Endometrium (tissue), 2 donors: Measurements from ENCODE around the gene CALML6.
"Not testable (repeated sequence)": the region's sequence is repeated elsewhere in the genome, so short reads cannot be mapped to it uniquely, and the experiment has no call there.

Experiments used
- FAIRE-seq: peaks from 2 replicates; lab custom pipeline; 2012; peaks lifted over from hg19 to GRCh38; lab: Jason Lieb, UNC
- donor health status: control.
- donor health status: control.

CALML6 gene

DNA sequence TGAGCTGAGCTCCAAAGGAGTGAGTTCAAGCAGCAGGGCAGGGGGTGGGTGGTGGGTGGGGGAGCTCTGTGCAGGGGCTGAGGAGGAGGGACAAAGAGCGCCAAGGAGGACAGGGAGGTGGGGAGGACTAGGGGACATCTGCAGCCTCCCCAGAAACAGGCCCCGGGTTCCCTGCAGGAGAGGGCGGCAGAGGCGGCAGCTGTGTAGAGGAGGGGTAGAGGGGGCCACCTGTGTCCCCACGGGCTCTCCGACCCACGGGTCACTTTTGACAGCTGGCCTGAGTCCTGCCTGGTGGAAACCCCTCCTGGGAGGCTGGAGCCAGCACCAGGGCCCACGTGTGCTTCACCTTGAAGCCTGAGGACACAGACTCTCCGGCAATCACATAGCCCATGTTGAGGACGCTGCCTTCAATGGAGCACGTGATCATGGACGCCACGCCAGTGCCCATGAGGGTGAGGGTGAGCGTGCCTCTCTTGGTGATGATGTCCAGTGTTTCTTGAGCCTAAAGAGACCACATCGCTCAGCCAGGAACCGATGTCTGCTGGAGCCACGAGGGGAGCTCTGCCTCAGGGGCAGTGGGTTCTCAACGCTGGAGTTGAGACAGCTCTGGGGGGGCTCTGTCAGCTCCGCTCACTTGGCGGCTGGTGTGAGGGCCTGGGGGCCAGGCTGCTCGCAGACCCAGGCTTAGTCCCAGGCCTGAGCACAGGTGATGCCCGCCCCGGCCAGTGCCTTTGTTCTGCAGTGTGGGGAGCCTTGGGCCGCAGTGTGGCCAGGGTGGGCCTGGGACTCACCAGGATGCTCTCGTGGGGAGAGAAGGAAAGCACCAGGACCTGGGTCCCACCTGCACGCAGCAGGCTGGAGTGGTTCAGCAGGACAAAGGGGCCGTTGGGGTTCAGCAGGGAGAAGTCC lies 10.6 kb downstream of the CALML6 start:
- FAIRE-seq: no peak

GRCh38 chr1:1926346-1926811 lies 11.3 kb downstream of the CALML6 start:
- FAIRE-seq: no peak

DNA sequence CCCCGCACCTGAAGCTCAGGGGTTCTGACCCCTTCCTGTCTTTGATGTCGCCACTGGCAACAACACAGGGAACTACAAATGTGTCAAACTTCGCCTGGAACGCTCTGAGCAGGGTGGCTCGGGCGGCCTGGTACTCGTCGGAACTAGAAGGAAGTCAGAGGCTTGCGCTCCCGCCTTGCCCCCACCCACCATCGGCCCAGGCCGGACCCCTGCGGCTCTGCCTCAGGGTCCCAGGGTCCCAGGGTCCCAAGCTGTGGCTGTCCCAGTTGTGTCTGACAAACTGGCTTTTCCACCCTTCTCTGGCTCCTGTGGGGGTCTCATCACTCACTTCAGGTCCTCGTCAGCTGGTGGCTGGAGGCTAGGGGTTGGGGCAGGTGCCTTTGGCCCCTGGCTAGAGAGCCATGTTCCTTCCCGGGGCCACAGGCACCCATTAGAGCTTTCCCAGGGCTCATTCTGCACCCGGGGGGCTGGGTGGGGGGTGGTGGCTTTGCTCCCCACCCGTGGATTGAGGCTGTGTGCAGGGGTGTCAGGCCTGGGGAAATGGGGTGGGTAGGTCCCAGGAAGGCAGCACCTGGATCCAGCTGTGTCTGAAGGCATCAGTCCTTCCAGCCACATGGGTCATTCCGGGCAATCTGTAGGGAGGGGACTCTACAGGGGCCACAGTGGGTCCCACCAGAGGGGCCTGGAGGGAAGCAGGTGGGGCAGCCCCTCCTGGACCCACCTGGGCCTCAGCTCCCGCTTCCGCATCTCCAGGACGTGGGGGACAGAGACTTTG lies 12.0 kb downstream of the CALML6 start:
- FAIRE-seq: no peak

GRCh38 chr1:1927751-1928150 lies 12.7 kb downstream of the CALML6 start:
- no peak for FAIRE-seq

GRCh38 chr1:1928231-1929101 lies 13.4 kb downstream of the CALML6 start:
- no peak for FAIRE-seq

DNA sequence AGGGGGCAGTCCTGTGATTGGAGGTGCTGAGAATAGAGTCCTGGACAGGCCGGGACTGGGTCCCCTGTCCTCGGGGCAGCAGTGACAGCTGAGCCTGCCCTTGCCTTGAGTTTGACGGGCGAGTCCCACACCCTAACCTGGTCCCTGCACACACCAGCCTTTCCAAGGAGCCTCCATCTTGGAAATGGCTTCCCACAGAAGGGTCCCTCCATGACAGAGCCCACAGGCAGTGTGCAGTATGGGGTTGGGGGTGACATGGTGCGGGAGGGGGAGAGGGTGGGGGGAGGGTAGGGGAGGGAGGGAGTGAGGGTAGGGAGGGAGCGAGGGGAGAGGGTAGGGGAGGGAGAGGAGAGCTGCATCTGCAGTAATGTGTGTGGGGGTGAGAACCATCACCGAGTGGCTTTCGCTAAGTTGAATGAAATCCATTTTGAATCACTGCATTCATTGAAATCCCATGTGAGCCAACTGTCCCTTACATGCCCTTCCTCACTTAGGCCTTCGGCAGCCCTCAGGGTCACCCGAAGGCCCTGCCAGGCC lies 14.1 kb downstream of the CALML6 start:
- no peak for FAIRE-seq

DNA sequence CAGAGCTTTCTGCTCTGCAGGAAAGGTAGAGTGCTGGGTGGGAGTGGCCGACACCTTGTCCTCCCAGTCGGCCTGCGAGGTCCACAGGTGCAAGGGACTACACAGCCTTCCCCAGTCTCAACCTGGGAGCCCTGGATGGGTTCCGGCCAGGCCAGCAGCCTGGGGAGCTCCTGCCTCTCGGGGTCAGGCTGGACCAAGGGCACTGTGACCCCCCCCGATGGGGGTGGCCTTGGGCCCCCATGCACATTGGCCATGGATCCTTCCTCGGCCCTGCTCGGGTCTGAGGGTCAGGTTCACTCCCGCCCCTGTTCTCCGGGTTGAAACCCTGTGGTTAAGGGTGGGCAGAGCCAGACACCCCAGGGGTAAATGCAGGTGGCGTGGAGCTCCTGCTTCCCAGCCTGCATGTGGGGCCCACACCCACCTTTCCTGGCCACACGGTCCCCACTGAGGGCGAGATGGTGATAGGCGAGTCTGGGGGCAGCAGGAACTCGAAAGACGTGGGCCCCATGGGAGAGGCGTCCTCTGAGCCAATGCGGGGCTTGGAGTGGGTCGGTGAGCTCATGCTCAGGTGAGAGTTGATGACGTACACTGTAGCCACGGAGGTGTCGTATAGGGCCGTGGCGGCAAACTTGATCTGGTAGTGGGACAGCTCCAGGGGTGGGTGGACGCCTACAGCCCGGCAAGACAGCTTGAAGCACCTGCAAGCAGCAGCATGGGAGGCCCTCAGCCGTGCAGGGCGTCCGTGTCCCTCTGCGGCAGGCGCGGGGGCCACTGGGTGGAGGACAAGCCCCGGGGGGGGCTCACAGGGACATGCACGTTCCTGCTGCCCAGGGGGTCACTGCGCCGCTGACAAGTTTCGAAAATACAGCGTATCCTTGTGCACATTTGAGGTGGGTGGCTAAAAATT lies 14.8 kb downstream of the CALML6 start:
- no peak for FAIRE-seq

DNA sequence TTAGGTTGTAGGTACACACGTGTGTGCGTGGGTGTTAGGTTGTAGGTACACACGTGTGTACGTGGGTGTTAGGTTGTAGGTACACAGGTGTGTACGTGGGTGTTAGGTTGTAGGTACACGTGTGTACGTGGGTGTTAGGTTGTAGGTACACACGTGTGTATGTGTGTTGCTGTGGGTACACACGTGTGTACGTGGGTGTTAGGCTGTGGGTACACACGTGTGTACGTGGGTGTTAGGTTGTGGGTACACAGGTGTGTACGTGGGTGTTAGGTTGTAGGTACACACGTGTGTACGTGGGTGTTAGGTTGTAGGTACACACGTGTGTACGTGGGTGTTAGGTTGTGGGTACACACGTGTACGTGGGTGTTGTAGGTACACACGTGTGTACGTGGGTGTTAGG lies 19.8 kb downstream of the CALML6 start:
- not testable (repeated sequence) for FAIRE-seq

GRCh38 chr1:1937061-1937460 lies 22.0 kb downstream of the CALML6 start:
- FAIRE-seq: no peak

GRCh38 chr1:1937549-1938275 lies 22.7 kb downstream of the CALML6 start:
- FAIRE-seq: no peak

GRCh38 chr1:1938276-1938573 lies 23.2 kb downstream of the CALML6 start:
- no peak for FAIRE-seq

- no peak for FAIRE-seq
Measured at GRCh38 chr1:1938613-1939295, 23.7 kb downstream of the CALML6 start.

DNA sequence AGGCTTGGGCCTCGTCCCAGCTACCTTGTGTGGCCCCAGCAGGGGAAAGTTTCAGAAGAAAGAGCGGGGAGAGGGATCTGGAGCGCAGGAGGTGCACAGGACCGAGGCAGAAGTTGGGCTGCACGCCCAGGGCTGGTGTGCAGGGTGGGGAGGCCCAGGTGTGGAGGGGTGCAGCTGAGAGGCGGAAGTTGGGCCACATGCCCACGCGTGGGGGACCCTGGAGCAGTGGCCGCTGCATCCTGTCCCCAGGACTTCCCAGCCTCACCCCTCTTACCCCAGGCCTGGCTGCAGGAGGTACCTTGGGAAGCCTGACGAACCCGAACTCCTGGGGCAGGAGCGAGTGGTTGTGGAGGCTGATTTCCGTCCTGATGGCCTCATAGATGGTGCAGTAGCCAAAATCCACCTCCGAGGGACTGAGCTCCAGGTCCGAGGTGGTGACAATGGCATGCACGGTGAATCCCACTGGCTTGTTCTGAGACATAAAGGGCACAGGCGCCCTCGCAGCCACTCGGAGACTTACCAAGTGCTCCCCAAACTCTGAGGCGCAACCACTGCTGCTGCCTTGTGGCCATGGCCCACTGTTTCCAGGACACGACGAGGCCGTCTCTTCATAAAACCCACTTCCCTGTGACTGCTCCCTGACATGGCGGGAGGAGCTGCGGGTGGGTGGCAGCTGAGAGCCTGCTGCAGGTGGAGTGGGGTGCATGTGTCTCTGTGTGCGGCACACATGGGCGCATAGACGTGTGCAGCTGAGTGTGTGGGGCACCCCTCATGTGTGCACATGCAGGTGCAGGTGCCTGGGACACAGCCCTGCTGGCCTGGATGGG lies 24.4 kb downstream of the CALML6 start:
- FAIRE-seq: no peak

- FAIRE-seq: no peak
Measured at GRCh38 chr1:1940123-1940425, 25.0 kb downstream of the CALML6 start.

DNA sequence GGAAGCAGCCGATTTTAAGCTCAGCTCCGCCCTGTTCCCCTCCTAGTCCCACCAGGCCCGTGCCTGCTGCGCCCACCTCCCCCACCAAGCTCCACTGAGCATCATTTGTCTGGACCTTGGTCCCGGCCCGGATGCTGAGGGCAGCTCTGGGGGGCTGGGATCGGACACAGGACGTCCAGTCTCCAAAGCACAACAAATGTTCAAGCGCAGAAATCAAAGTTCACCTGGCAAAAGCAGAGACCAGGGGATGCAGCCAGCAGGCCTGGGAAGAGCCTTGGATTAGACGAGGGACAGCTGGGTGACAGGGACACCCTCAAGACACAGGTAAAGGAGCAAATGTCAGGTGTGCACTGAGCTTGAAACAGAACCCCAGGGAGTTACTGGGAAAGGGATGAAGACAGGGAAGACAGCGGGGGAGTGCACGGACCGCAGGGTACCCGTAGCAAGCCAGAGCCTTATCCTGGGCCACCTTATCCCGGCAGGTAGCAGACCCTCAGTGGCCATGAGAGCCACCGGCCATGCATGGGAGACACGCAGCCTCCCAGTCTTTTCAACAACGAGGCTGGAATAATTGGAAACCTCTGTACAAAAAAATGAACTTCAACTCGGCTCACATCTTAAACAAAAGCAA lies 26.3 kb downstream of the CALML6 start:
- no peak for FAIRE-seq

GRCh38 chr1:1941868-1942752 lies 27.1 kb downstream of the CALML6 start:
- no peak for FAIRE-seq
